C4-2B (cell line): ENCODE data around the gene LGALS7.

Experiments used
- CTCF ChIP-seq: fragments of 450-650 bp; conservative IDR thresholded peaks from 2 replicates; pipeline ENCODE4 v1.5.1; 2017; ENCODE audit warnings: mild to moderate bottlenecking
- ZFX ChIP-seq: fragments of 450-650 bp; IDR thresholded peaks from 2 replicates; pipeline ENCODE4 v1.6.1; 2017

- TF ChIP-seq CTCF (no peak), ZFX (no peak)
Measured at GRCh38 chr19:38774181-38774950, 1.0 kb upstream of the LGALS7 start.
